Measurements from ENCODE around the gene PKHD1.
A peak's percentile ranks its signal among the peaks of the same experiment; 100 is the strongest.

The PKHD1 gene

GRCh38 chr6:51618563-51618962, 468.9 kb downstream of the PKHD1 start:
- in situ Hi-C loops (cut with MboI; ENCODE audit: low pct_unique_long_range_greater_than_20kb, low sequenced_read_pairs, unreplicated experiment) = no loop called here
- DNase-seq (ENCODE audit: low spot score) = no peak
- TF ChIP-seq CTCF (IDR thresholded peaks at IDR 0.05; ENCODE audit: extremely low read depth, insufficient read depth, missing control alignments) = peak; percentile 19

DNA sequence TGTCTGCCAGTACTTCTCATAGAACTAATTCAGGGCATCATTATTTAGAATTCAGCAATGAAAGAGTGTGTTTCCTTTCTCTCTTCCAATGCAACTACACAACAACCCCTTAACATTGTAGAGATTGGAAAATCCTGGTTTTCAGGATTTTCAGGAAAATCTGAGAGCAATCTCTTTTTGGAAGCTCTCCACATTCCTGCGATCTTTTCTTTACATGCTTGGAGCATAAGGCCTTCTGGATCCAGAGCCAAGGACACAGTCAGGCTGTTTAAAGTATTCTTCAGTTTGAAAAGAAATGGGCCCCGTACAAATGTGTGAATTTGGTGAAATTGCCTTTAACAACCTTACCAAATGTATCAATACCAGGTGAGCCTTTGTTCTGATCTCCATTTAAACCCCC, 469.7 kb downstream of the PKHD1 start:
- DNase-seq (ENCODE audit: low spot score) = no peak
- in situ Hi-C loops (cut with MboI; ENCODE audit: low pct_unique_long_range_greater_than_20kb, low sequenced_read_pairs, unreplicated experiment) = no loop called here
- TF ChIP-seq CTCF (IDR thresholded peaks at IDR 0.05; ENCODE audit: extremely low read depth, insufficient read depth, missing control alignments) = no peak

- no peak for DNase-seq (ENCODE audit: low spot score)
- in situ Hi-C loops (cut with MboI; ENCODE audit: low pct_unique_long_range_greater_than_20kb, low sequenced_read_pairs, unreplicated experiment) = no loop called here
- no peak for TF ChIP-seq CTCF (IDR thresholded peaks at IDR 0.05; ENCODE audit: extremely low read depth, insufficient read depth, missing control alignments)
These were observed 471.2 kb downstream of the PKHD1 start for GRCh38 chr6:51616243-51616642.

DNA sequence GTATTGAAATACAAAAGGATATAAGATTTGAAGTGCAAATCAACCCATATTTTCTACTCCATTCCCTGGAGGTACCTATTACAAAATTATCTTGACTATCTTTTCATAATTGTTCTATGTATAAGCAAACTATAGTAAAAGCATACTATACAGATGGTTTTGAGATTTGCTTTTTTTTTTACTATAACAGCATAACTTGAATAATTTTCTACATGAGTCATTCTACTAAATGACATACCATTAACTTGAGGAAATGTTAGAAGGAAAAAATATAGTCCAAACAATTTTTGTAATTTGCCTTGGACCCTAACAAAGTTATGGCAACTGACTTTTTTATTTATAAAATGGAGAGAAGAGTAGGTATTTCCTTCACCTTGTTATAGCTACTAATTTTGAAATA, 472.7 kb downstream of the PKHD1 start:
- no peak for DNase-seq (ENCODE audit: low spot score)
- no peak for TF ChIP-seq CTCF (IDR thresholded peaks at IDR 0.05; ENCODE audit: extremely low read depth, insufficient read depth, missing control alignments)
- in situ Hi-C loops (cut with MboI; ENCODE audit: low pct_unique_long_range_greater_than_20kb, low sequenced_read_pairs, unreplicated experiment) = no loop called here

DNA sequence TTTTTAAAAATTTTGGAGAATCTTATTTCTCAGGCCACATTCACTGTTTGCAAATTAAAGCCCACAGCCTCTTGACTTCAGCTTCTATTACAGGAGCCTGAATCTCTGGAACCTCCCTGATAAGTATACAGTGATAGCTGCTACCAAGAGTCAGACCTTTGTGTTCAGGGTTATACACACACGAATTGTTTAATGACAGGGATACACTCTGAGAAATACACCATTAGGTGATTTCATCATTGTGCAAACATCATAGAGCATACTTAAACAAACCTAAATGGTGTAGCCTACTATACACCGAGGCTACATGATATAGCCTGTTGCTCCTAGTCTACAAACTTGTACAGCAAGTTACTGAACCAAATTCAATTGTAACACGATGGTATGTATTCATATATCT, 473.9 kb downstream of the PKHD1 start:
- DNase-seq (ENCODE audit: low spot score) = no peak
- in situ Hi-C loops (cut with MboI; ENCODE audit: low pct_unique_long_range_greater_than_20kb, low sequenced_read_pairs, unreplicated experiment) = no loop called here
- no peak for TF ChIP-seq CTCF (IDR thresholded peaks at IDR 0.05; ENCODE audit: extremely low read depth, insufficient read depth, missing control alignments)

- in situ Hi-C loops (cut with MboI; ENCODE audit: low pct_unique_long_range_greater_than_20kb, low sequenced_read_pairs, unreplicated experiment) = no loop called here
- no peak for DNase-seq (ENCODE audit: low spot score)
- no peak for TF ChIP-seq CTCF (IDR thresholded peaks at IDR 0.05; ENCODE audit: extremely low read depth, insufficient read depth, missing control alignments)
These were observed 478.5 kb downstream of the PKHD1 start for GRCh38 chr6:51608932-51609331.

GRCh38 chr6:51608383-51608782, 479.0 kb downstream of the PKHD1 start:
- no peak for DNase-seq (ENCODE audit: low spot score)
- no peak for TF ChIP-seq CTCF (IDR thresholded peaks at IDR 0.05; ENCODE audit: extremely low read depth, insufficient read depth, missing control alignments)
- in situ Hi-C loops (cut with MboI; ENCODE audit: low pct_unique_long_range_greater_than_20kb, low sequenced_read_pairs, unreplicated experiment) = no loop called here
